GM19395 (cell line): ENCODE data around the gene ADARB2.
"Not testable (repeated sequence)": the region's sequence is repeated elsewhere in the genome, so short reads cannot be mapped to it uniquely, and the experiment has no call there.

Experiments used
- ATAC-seq: cut with Tn5 transposase; IDR thresholded peaks from one replicate; pipeline ENCODE4 v1.9.1; 2021; ENCODE audit warnings: mild to moderate bottlenecking, moderate library complexity; ENCODE audit not compliant: unreplicated experiment

The ADARB2 gene

DNA sequence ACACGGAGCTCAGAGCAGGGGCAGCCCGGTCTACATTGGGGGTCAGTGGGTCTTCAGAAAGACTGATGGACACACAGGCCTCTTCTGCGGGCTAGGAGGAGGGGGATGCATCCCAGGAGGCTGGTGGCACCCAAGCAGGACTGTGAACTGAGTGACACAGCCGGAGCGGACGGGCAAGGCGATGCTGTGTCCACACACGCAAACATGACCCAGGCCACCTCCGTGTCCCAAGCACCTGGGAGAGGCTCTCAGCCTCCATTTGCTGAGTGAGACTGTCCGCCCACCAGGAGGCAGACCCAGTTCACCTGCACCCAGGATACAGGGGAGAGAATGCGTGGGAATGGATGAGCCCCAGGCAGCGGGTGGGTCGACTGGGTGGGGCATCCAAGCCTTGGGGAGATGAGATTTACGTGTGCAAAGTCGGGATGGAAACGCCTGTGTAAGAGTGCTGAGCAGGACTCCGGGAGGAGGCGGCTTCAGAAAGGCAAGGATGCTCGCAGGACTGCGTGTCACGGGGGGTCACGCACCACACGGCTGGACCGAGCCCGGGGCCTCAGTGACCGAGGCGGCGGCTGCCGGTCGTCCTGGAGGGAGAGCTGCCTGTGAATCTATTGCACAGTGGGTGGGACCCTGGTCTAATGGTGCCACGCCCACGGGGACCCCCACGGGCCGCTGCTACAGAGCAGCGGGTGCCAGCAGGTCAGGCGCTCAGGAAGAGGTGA is 262.8 kb downstream of the ADARB2 start:
- ATAC-seq: no peak

DNA sequence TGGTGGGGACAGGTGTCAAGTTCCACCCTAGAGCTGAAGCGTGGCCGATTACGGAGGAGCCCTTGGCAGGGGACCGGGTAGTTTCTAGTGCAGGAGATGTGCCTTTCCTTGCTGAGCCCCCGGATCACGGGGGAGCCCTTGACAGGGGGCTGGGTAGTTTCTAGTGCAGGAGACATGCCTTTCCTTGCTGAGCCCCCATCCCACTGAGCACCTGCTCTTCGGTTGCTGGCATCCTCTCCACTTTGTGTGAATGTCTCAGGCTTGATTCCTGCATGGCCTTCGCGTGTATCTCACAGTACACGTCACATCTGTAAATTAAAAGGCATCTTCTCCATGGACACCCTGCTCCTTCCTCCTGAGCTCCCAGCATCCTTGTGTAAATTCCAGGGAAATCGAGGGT is 263.5 kb downstream of the ADARB2 start:
- ATAC-seq: no peak

DNA sequence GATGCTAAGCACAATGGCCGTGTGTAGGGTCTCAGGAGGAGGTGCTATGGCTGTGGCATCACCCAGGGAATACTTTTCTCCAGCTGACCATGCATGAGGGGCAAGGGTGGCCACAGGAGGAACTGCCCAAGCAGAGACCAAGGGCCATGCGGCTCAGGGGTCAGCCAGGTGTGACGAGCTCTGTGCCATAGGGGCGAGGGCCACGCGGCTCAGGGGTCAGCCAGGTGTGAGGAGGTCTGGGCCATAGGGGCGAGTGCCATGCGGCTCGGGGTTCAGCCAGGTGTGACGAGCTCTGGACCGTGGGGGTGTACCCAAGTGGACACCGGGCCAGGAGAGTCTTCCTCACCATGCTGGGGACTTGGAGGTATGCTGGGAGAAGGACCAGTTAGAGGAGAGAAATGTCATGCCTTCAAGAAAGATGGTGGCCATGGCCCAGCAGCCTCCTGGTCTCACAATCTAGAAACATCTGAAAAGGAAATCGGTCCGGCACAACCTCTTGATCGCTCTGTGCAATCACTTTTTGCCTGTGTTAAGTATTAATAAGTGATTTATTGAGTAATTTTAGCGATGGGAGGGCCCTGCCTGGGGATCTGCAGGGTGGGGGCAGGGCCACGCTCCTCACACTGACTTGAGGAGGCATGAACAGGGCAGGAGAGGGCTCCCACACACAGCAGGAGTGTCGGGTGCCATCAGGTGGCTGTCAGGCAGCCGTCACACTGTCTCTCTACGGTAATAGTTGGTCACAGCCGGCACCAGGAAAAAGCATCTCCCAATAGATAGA is 265.0 kb downstream of the ADARB2 start:
- no peak for ATAC-seq

DNA sequence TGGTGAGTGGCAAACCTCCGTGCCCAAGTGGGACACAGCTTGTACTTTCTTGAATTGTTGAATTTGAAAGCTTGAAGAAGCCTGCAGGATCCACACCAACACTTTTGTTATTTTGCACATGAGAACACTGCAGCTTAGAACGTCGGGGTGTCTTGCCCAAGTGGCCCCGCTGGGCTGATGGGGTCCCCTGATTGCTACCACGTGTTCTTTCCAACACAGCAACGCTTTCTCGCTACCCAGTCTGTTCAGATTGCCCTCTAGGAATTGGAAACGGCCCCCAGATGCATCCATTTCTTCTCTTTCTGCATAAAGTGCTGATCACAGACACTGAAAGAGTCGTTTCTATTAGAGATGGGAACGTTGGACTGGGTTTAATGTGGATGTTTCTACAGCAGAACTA is 268.5 kb downstream of the ADARB2 start:
- ATAC-seq: no peak

DNA sequence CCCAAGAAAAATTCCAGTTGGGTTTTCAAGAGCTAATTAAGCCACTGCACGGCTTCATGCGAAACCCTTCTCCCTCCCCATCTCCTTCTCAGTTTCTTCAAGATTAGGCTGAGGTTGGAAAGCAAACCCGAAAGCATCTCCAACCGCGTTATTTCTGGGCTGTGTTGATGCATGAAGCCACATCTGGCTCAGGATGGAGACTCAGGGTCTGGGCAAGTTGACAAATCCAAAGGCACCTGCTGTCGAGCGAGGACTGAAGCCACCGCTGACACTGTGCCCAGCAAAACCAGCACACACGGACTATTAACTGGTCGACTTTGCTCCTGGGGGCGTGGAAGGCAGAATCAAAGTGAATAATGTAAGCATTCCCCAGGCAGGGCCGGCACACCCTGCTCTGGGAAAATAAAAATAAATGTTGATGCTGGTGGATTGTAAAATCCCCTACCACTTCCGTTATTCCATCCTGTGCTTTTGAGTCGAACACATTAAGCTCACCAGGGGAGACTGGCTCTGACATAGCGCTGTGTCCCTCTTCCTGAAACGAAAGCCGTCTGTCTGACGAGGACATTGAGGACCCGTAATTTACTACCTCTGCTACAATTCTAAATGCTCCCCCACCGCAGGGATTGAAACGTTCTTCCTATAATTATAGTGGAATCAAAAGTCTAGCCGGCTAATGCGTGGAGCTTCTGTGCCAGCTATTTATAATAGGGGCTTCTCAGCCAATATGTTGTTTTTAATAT is 269.8 kb downstream of the ADARB2 start:
- no peak for ATAC-seq

DNA sequence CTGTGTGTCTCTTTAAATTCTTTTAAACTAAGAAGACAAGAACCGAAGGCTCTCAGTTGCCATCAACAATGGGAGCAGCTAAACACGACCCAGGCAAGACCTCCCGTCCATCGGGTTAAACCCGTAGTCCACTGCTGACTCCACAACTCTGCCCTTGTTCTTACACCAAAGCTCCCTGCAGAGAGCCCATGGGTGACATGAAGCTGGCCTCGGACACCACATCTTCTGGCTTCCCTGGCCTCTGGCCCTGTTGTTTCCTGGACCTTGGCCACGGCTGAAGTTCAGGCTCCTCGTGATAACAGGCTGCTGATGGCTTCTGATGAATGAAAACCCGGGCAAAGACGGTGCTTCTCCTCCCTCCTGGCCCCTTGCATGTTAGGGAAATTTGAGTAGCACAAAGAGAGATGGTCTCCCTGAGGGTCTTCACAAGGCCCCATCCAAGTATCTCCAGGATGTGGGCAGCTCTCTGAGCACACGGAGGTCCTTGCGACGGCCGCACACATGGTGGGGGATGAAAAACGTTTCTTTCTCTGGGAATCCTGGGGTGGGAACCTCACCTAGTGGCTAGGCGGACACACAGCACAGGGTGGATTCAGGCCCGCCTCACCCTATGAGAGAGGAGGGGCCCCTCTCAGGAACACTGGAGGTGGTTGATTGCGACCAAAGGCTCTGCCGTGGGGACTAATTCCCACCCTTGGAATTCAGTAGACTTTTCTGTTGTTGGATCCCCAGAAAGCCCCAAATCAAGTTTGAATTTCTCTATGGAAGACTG is 271.1 kb downstream of the ADARB2 start:
- ATAC-seq: no peak

DNA sequence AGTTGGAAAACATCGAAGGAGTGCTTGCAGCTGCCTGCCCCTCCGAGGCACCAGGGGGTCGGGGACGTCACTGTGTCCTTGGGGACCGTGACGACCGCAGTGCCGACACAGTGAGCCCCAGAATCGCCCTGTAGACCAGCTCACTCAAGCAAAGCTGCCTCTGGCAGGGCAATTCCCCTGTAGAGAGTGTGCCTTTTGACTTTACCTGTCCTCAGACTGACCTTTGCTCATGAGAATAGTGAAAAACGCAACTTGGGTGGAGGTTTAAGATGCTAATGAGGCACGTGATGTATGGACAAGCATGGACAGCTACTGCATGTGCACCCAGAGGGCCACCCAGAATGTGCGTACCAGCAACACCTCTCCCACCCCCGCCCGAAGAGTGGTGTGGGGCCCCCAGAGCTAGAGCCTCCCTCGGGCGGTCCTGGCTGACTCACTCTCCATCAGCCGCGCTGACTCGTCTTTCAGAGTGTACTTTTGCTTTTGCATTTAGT is 271.9 kb downstream of the ADARB2 start:
- ATAC-seq: peak; percentile 60

DNA sequence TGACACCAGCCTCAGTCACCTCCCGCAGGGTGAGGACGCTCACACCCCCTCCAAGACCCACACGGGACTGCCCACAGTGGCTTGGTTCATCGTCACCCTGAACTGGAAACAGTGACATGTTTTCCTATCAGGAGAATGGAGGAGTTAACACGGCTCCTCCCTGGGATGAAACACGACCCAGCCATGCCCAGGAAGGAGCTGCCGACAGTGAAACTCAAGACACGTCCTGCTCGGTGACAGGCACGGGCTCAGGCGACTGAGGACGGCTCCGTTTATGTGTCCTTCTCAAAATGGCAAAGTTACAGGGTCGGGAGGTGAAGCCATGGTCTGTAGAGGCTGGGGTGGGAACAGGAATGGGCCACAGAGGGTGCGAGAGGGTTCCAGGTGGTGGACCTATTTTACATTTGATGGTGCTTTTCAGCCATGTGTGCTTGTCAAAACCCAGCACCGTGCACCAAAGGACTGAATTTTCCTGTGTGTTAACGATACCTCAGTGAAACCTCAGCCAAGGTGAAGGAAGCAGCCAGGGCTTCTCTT is 272.4 kb downstream of the ADARB2 start:
- peak; percentile 30 for ATAC-seq

DNA sequence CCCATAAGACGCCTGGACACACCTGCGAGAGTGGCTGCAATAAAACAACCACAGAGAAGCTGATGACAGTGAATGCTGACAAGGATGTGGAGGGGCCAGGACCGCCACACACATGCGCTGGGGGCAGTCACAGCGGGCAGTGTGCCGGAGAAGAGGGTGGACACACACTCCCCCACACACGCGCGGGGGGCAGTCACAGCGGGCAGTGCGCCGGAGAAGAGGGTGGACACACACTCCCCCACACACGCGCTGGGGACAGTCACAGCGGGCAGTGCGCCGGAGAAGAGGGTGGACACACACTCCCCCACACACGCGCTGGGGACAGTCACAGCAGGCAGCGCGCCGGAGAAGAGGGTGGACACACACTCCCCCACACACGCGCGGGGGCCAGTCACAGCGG is 273.4 kb downstream of the ADARB2 start:
- ATAC-seq: not testable (repeated sequence)

DNA sequence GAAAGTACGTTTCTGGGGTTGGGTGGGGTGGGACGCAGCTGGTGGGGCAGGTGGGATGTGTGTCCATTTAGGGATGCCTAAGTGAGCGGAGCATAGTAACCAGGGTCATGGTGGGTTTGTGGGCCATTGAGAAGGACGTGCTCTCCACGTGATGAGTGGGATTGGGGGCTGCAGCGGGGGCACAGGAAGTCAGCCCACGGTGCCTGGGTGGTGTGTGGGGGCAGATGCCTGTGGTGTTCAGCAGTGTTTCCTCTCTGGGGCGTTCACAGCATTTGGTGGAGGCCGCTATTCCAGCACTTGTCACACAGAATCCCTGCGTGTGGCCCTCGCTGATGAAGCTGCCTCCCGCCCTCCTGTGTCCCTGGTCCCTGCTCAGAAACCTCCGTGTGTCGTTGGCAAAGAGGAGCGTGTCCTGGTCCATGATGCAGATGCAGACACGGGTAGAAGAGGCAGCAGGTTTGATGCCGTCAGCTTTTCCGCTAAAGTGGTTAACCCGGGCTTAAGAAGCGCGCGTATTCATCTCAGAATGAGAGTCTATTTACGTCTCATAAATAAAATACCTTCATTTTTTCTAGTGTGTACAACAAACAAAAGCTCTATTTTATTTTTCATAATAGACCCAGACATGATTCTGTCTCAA is 274.2 kb downstream of the ADARB2 start:
- ATAC-seq: no peak

DNA sequence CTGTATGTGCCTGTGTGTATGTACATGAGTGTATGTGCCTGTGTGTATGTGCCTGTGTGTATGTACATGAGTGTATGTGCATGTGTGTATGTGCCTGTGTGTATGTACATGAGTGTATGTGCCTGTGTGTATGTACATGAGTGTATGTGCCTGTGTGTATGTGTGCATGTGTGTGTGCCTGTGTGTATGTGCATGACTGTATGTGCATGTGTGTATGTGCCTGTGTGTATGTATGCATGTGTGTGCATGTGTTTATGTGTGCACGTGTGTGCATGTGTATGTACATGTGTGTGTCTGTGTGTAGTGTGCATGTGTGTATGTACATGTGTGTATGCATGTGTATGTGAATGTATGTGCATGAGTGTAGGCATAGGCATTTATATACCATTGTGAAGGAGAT is 274.8 kb downstream of the ADARB2 start:
- no peak for ATAC-seq

DNA sequence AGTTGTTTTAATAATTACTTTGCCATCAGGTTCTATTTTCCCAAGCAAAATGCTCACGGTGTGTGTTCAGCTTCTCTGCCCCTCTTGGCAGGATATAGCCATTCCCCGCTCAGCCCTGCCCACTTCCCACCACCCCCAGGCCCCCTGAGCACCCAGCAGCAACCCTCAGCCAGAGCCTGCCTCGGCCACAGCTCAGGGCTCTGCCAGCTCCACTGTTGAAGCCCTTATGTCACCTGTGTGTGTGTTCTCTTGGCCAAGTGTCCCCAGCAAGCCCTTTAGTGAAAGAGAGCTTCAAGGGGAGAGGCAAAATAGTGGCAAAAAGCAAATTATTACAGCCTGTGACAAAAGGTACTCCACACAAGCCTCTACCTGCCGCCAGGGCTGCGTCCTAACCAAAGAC is 275.3 kb downstream of the ADARB2 start:
- ATAC-seq: no peak

DNA sequence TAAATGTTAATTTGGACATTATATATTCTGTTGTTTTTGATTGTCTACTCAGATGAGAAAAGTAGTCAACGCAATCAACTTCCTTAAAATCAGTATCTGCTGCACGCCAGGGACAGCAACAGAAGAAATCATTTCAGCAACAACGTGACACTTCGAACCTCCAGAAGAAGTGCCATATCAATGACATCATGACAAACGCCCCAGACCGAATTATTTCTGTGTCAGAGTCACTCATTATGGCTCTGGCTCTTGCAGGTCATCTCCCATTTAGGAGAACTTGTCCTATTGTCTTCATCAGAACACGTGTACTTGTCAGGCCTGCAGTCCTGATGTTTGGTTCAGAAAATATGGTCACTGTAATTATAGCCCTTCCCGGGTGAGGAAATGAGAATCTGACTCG is 276.3 kb downstream of the ADARB2 start:
- no peak for ATAC-seq

DNA sequence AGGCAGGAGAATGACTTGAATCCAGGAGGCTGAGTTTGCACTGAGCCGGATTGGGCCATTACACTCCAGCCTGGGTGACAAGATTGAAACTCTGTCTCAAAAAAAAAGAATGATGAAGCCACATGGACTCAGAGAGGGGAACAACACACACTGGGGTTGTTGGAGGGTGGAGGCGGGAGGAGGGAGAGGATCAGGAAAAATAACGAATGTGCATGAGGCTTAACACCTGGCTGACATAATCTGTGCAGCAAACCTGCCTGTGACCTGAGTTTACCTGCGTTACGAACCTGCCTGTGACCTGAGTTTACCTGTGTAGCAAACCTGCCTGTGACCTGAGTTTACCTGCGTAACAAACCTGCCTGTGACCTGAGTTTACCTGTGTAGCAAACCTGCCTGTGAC is 277.7 kb downstream of the ADARB2 start:
- not testable (repeated sequence) for ATAC-seq

DNA sequence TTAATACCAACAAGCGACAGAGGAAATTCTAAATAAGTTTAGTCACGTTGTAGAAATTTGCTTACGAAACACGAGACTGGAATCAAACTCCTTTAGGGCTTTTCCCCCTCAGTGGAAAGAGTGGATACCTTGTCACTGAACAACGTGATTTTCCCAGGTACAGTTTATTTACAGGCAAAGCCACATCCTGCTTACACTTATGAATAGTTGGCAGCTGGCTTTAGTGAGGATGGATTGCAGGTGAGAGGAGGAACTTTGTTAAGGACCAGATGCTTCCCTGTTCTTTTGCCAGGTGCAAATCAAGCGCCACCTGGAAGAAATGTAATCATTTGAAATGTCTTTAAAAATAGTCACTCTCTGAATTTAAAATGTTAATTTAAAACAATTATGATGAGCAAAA is 282.4 kb downstream of the ADARB2 start:
- no peak for ATAC-seq

DNA sequence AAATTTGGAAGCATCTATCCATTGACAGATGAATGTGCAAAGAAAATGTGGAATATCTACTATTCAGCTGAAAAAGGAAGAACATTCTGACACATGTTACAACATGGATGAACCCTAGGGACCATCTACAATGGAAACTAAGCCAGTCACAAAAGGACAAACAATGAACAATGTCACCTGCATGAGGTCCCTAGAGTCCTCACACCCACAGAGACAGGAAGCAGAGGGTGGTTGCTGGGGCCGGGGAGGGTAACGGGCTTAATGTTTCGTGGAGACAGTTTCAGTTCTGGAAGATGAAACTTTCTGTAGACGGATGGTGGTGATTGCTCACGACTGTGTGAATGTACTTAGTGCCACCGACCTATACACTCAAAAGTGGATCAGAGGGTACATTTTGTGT is 282.9 kb downstream of the ADARB2 start:
- peak; percentile 92 for ATAC-seq

DNA sequence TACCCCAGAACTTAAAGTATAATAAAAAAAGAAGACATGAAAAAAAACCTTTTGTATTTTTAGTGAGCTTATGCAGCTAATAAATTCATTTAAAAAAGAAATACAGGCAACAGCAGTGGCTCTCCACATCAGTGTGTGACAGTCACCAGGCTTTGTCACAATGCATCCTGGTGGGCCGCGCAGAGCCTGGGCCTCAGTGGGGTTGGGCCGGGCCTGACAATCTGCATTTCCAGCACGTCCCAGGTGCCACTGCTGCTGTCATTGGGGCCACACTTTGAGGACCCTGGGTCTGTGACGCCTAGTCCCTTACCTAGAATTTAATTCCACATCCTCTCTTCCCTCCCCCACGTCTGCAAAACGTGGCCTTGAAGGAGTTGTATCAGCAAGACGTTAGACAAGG is 284.5 kb downstream of the ADARB2 start:
- ATAC-seq: no peak

DNA sequence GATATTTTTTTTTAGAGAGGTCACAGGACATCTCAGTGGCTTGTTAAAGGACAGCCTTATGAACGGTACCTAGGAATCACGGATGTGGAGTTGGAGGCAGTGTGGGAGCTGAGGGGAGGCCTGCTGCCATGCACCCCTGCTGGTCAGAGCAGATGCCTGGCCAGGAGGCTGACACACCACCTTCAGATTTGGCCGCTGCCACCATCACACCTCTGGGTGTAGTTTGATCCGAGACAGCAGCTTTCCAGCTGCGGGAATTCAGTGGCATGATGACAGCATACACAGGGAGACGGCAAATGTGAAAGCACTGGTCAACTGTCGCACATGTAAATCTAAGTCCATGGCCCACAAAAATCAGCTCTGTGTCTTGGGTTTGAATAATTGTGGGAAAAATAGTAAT is 285.4 kb downstream of the ADARB2 start:
- no peak for ATAC-seq

DNA sequence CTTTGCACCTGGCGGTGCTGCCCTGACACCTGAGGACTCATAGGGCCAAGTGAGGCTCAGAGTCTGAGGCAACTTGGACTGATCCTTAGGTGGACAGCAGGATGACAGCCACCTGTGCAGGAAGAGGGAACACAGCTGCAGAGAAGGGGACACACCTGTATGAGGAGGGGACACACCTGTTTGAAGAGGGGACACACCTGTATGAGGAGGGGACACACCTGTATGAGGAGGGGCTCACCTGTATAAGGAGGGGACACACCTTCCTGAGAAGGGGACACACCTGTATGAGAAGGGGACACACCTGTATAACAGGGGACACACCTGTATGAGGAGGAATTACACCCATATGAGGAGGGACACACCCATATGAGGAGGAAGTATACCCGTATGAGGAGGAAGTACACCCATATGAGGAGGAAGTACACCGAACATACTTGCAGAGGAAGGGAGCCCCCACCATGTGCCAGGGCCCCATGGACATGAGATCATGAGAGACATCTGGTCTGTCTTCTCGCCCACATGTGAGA is 285.9 kb downstream of the ADARB2 start:
- ATAC-seq: no peak
